ENCODE results near the gene WWC1.

WWC1 gene

GRCh38 chr5:168327451-168327850, 36.0 kb downstream of the WWC1 start:
- Histone ChIP-seq H3K4me3 (ENCODE audit: low read length) (no peak overlapping the region), H3K9me3 (replicated peaks; ENCODE audit: insufficient read depth, low read length) (no peaks in the 10 kb centered on the region), H3K27me3 (replicated peaks; ENCODE audit: insufficient read depth, low read length) (no peaks in the 10 kb centered on the region), H3K79me2 (ENCODE audit: low read length) (peaks cover 60% of the 10 kb centered on the region), H4K20me1 (ENCODE audit: insufficient read depth, low read length) (no peaks in the 10 kb centered on the region), H3K9ac (ENCODE audit: low read length) (no peak overlapping the region), H3K4me1 (ENCODE audit: low read length) (peaks cover 33% of the 10 kb centered on the region), H3K27ac (ENCODE audit: low read length) (no peak overlapping the region), H3K4me2 (ENCODE audit: low read depth, low read length) (no peak overlapping the region), H3F3A (ENCODE audit: insufficient read depth, low read length) (peaks cover 18% of the 10 kb centered on the region), H3K36me3 (replicated peaks; ENCODE audit: insufficient read depth, low read length) (no peaks in the 10 kb centered on the region), H2AFZ (ENCODE audit: low read length) (no peak overlapping the region), H3K9me2 (replicated peaks; ENCODE audit: insufficient read depth, low read length) (no peaks in the 10 kb centered on the region)
- no peak for TF ChIP-seq CTCF (IDR thresholded peaks at IDR 0.05; ENCODE audit: low read length)
- TF ChIP-seq EZH2 (optimal IDR thresholded peaks at IDR 0.05; ENCODE audit: low read depth, low read length): no peak
- no peak for TF ChIP-seq EZH2phosphoT487 (IDR thresholded peaks at IDR 0.05; ENCODE audit: low read length)
- DNase-seq: no peak

- Histone ChIP-seq H4K20me1 (ENCODE audit: insufficient read depth, low read length) (no peaks in the 10 kb centered on the region), H3K9ac (ENCODE audit: low read length) (no peak overlapping the region), H3K27ac (ENCODE audit: low read length) (peak overlapping the region; percentile 81; the same call in 1 of the 2 replicates), H2AFZ (ENCODE audit: low read length) (no peak overlapping the region), H3K79me2 (ENCODE audit: low read length) (peaks cover 63% of the 10 kb centered on the region), H3K4me3 (ENCODE audit: low read length) (no peak overlapping the region), H3K9me2 (replicated peaks; ENCODE audit: insufficient read depth, low read length) (no peaks in the 10 kb centered on the region), H3K4me1 (ENCODE audit: low read length) (peaks cover 34% of the 10 kb centered on the region), H3F3A (ENCODE audit: insufficient read depth, low read length) (peaks cover 18% of the 10 kb centered on the region), H3K27me3 (replicated peaks; ENCODE audit: insufficient read depth, low read length) (no peaks in the 10 kb centered on the region), H3K4me2 (ENCODE audit: low read depth, low read length) (peak overlapping the region; percentile 11), H3K9me3 (replicated peaks; ENCODE audit: insufficient read depth, low read length) (no peaks in the 10 kb centered on the region), H3K36me3 (replicated peaks; ENCODE audit: insufficient read depth, low read length) (no peaks in the 10 kb centered on the region)
- DNase-seq: no peak
- TF ChIP-seq CTCF (IDR thresholded peaks at IDR 0.05; ENCODE audit: low read length): no peak
- no peak for TF ChIP-seq EZH2 (optimal IDR thresholded peaks at IDR 0.05; ENCODE audit: low read depth, low read length)
- no peak for TF ChIP-seq EZH2phosphoT487 (IDR thresholded peaks at IDR 0.05; ENCODE audit: low read length)
Measured at GRCh38 chr5:168327994-168328393, 36.5 kb downstream of the WWC1 start.

GRCh38 chr5:168328814-168329213, 37.4 kb downstream of the WWC1 start:
- DNase-seq: peak; percentile 96
- Histone ChIP-seq H3K27ac (ENCODE audit: low read length) (peak overlapping the region; percentile 81), H3K9ac (ENCODE audit: low read length) (peak overlapping the region; percentile 55)

GRCh38 chr5:168329302-168329701, 37.9 kb downstream of the WWC1 start:
- H3K36me3 ChIP-seq (replicated peaks; ENCODE audit: insufficient read depth, low read length): no peaks in the 10 kb centered on the region
- peaks cover 70% of the 10 kb centered on the region for H3K79me2 ChIP-seq (ENCODE audit: low read length)
- H4K20me1 ChIP-seq (ENCODE audit: insufficient read depth, low read length): no peaks in the 10 kb centered on the region
- no peaks in the 10 kb centered on the region for H3K27me3 ChIP-seq (replicated peaks; ENCODE audit: insufficient read depth, low read length)
- H3K4me2 ChIP-seq (ENCODE audit: low read depth, low read length): peak overlapping the region; percentile 61
- no peaks in the 10 kb centered on the region for H3K9me3 ChIP-seq (replicated peaks; ENCODE audit: insufficient read depth, low read length)
- peak overlapping the region; percentile 33; the same call in 1 of the 2 replicates for H2AFZ ChIP-seq (ENCODE audit: low read length)
- H3K9me2 ChIP-seq (replicated peaks; ENCODE audit: insufficient read depth, low read length): no peaks in the 10 kb centered on the region
- H3K9ac ChIP-seq (ENCODE audit: low read length): peak overlapping the region; percentile 55
- H3K4me1 ChIP-seq (ENCODE audit: low read length): peaks cover 34% of the 10 kb centered on the region
- H3F3A ChIP-seq (ENCODE audit: insufficient read depth, low read length): peaks cover 18% of the 10 kb centered on the region
- no peak for TF ChIP-seq EZH2 (optimal IDR thresholded peaks at IDR 0.05; ENCODE audit: low read depth, low read length)
- TF ChIP-seq CTCF (IDR thresholded peaks at IDR 0.05; ENCODE audit: low read length): no peak
- DNase-seq: no peak
- peak overlapping the region; percentile 22; the same call in 1 of the 2 replicates for H3K4me3 ChIP-seq (ENCODE audit: low read length)
- H3K27ac ChIP-seq (ENCODE audit: low read length): peak overlapping the region; percentile 81

More at GRCh38 chr5:168328814-168329213, 37.4 kb downstream of the WWC1 start:
- Histone ChIP-seq H4K20me1 (ENCODE audit: insufficient read depth, low read length) (no peaks in the 10 kb centered on the region), H3F3A (ENCODE audit: insufficient read depth, low read length) (peaks cover 18% of the 10 kb centered on the region), H3K9me3 (replicated peaks; ENCODE audit: insufficient read depth, low read length) (no peaks in the 10 kb centered on the region), H3K79me2 (ENCODE audit: low read length) (peaks cover 68% of the 10 kb centered on the region), H3K36me3 (replicated peaks; ENCODE audit: insufficient read depth, low read length) (no peaks in the 10 kb centered on the region), H3K27me3 (replicated peaks; ENCODE audit: insufficient read depth, low read length) (no peaks in the 10 kb centered on the region), H2AFZ (ENCODE audit: low read length) (peak overlapping the region; percentile 33; the same call in 1 of the 2 replicates), H3K4me1 (ENCODE audit: low read length) (peaks cover 34% of the 10 kb centered on the region), H3K9me2 (replicated peaks; ENCODE audit: insufficient read depth, low read length) (no peaks in the 10 kb centered on the region), H3K4me3 (ENCODE audit: low read length) (peak overlapping the region; percentile 22; the same call in 1 of the 2 replicates), H3K4me2 (ENCODE audit: low read depth, low read length) (peak overlapping the region; percentile 61)
- no peak for TF ChIP-seq EZH2 (optimal IDR thresholded peaks at IDR 0.05; ENCODE audit: low read depth, low read length)
- no peak for TF ChIP-seq EZH2phosphoT487 (IDR thresholded peaks at IDR 0.05; ENCODE audit: low read length)
